Upper lobe of left lung (tissue), 4 donors: ENCODE data around the gene MYADML2.
A peak's percentile ranks its signal among the peaks of the same experiment; 100 is the strongest.

Source experiments
- POLR2A ChIP-seq, 4 donors: fragments of 450-650 bp; IDR thresholded peaks; one replicate each; pipeline ENCODE4 v1.5.1; 2016 to 2017; ENCODE audit warnings: antibody characterized with exemption in 4 of 4, mild to moderate bottlenecking in 2 of 4
- POLR2AphosphoS5 ChIP-seq, 2 donors: sonication (generic); formaldehyde crosslinking; IDR thresholded peaks; one replicate each; pipeline ENCODE4 v1.5.1; 2017; ENCODE audit warnings: antibody characterized with exemption in 2 of 2
- TF ChIP-seq, protein P1 (sequence below), 6 experiments: fragments of 450-650 bp in 4 of 6; fragments of 200-600 bp in 2 of 6; sonication (generic) in 2 of 6; IDR thresholded peaks; one replicate each; pipeline ENCODE4 v1.5.1; 2016 to 2019; ENCODE audit warnings: antibody characterized with exemption in 6 of 6

GRCh38 chr17:81966343-81967243 lies 19.6 kb upstream of the MYADML2 start:
- TF ChIP-seq POLR2A (IDR thresholded peaks at IDR 0.05): no peak
- TF ChIP-seq, protein P1, sequence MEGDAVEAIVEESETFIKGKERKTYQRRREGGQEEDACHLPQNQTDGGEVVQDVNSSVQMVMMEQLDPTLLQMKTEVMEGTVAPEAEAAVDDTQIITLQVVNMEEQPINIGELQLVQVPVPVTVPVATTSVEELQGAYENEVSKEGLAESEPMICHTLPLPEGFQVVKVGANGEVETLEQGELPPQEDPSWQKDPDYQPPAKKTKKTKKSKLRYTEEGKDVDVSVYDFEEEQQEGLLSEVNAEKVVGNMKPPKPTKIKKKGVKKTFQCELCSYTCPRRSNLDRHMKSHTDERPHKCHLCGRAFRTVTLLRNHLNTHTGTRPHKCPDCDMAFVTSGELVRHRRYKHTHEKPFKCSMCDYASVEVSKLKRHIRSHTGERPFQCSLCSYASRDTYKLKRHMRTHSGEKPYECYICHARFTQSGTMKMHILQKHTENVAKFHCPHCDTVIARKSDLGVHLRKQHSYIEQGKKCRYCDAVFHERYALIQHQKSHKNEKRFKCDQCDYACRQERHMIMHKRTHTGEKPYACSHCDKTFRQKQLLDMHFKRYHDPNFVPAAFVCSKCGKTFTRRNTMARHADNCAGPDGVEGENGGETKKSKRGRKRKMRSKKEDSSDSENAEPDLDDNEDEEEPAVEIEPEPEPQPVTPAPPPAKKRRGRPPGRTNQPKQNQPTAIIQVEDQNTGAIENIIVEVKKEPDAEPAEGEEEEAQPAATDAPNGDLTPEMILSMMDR (IDR thresholded peaks at IDR 0.05): no peak
- TF ChIP-seq POLR2AphosphoS5 (IDR thresholded peaks at IDR 0.05): peak; percentile 85 to 88
